ENCODE measurements around the gene WWOX.

The WWOX gene

DNA sequence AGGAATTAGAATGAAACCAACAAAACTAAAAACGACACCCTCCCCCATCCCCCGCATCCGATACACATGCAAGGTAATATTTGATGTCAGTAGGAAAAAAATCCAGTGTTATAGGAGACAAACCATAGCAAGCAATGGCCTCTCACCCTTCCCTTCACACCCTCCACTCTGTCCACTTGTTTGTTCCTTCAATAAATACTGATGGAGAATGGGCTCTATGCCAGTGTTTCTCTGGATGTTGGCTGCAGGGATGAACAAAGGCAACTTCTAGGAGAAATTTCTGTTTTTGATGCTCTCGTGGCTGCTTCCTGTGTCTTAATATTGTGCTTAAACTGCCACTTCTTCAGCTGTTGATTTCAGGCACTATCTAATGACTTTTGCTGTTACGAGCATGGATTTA is 98.8 kb downstream of the WWOX start:
- DNase-seq = no peak

GRCh38 chr16:78199325-78200022 is 100.0 kb downstream of the WWOX start:
- DNase-seq = no peak

DNA sequence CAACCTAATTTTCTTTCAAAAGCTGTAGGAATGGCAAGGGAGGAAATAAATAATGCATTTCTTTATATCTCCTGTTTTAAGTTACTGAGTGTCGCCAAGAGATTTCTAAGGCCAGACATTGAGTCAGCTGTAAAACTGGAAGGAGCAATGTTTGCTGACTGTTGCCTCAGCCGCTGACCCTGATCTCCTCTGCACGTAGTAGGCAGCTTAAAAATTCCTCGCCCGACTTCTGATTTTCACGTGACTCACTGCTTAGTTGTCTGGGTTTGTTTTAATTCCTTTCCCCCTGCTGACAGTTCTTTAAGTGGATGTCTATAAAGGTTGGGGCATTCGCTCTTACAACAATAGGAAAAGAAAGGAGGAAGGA is 100.6 kb downstream of the WWOX start:
- DNase-seq = no peak

DNA sequence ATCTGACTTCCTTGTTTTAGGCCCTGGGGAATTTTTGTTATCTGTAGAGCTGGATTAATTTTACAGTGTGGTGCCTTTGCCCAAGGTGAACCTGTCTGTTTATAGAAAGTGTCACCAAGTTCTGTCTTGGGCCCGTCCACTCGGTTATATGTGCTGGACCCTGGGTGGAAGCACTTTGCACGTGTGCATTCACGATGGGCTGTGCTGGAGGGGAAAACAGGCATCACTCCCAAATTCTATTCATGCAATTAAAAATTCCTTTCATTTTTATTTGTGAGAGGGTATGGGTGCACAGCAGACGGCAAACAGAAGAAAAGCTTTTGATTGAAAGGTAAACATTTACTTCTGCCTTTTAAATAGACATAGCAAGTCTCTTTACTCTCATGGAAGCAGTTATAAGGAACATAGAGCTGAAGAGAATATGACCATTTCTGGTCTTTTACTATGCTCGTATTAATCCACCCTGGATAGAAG is 101.2 kb downstream of the WWOX start:
- DNase-seq = no peak

DNA sequence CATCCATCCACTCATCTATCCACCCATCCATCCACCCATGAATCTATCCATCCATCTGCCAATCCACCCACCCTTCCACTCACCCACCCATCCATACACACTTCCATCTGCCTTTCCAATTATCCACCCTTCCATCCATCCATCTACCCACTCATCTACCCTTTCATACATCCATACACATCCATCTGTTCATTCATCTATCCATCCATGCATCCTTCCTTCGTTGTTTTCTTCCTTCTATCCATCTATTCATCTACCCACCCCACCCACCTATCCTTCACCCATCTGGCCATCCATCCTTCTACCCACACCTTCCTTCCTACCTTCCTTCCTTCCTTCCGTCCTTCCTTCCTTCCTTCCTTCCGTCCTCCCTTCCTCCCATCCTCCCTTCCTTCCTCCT is 106.1 kb downstream of the WWOX start:
- DNase-seq = no peak

DNA sequence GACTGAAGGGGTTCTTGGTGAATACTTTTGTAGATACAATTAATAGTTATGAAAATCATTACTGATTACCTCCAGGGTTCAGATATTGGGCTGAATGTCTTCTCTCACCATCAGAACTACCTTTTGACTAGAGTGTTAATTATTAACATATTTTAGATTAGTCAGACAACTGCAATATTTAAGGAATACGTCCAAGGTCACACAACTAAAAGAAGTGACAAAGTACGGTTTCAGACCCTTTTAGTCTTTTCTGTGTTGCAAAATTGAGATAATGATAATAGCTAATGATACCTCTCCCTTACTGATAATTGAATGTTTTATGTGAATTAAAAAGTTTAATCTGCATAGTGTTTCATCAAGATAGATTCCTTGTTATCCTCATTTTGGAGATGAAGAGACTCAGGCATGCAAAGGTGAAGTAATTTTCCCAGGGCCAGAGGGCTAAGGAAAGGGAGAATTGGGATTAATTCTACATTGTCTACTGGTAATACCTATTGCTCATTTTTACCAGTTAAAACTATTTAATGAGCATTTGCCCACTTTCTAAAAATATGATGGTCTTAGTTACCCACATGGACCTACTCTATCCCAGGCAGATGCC is 107.3 kb downstream of the WWOX start:
- no peak for DNase-seq

GRCh38 chr16:78209951-78210661 is 110.7 kb downstream of the WWOX start:
- DNase-seq = no peak

DNA sequence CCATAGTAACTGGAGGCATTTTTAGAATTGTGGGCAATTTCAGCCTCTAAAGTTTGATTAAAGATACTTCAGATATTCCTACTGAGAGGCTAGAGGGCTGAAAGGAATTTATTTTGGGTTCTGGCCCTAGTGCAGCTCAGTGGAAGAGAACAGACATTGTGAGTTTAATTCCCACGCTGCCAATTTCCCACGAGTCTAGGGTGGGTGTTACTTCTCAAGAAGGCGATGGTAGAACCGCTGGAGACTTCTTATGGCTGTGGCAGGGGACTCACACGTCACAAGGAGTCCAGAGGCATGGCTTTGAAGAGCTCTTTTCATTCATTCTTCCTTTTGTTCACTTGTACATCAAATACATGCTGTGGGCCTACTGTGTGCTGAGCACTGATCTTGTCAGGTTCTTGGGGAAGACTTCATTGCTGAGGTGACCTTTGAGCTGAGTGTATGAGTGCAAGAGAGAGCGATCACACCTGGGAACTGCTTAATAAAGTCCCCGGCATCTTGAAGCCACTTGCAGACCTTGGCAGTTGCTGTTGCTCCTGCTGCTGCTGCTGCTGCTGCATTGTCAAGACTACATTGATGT is 111.7 kb downstream of the WWOX start:
- no peak for DNase-seq

DNA sequence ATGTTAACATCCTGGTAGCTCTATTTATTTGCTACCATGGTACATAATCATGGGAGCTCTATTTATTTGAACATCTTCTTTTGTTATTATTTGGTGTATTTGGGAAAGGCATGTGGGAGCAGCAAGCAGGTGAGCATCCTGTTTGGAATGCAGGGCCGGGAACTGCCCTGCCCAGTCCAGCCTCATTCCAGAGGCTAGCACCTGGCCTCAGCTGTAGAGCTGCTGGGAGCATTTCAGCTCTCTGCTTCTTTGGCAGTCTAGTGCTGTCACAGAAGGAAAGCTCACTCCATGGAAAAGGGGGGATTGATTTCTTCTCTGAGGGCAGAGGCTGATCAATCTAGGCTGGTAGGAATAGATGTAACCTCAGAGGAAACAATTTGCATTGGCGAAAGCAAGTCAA is 112.5 kb downstream of the WWOX start:
- DNase-seq = no peak

DNA sequence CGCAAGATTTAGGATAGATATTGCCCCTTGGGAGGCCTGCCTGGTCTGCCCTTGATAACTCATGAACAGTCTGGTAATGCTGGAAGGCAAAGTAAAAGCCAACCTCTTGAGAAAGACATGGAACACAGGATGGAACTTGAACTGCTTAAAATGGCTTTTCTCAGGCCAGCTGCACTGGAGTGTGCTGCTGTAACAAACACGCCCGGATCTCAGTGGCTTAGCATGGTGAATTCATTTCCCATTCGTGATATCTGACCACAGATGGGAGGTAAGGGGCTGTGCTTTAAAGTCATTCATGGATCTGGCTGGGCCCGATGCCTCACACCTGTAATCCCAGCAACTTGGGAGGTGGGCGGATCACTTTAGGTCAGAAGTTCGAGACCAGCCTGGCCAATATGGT is 113.2 kb downstream of the WWOX start:
- DNase-seq = no peak

DNA sequence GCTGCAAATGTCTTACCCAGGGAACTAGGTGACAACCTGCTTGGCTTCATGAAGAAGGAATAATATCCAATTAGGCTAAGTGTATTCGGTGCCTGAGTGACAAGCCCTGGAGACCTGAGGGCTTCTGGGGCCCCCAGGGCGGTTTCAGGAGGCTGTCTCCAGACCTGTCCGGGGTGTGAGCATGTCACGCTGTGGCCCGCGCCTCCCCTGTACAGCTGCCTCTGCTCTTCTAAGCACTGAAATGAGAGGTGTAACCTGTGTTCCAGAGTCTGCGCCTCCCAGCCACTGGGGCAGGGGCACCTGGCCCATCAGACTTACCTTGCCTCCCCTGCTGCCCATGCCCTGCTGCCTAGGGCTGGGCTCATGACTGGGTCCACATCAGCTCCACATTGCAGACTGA is 114.3 kb downstream of the WWOX start:
- DNase-seq = no peak

GRCh38 chr16:78215222-78215621 is 115.8 kb downstream of the WWOX start:
- no peak for DNase-seq

DNA sequence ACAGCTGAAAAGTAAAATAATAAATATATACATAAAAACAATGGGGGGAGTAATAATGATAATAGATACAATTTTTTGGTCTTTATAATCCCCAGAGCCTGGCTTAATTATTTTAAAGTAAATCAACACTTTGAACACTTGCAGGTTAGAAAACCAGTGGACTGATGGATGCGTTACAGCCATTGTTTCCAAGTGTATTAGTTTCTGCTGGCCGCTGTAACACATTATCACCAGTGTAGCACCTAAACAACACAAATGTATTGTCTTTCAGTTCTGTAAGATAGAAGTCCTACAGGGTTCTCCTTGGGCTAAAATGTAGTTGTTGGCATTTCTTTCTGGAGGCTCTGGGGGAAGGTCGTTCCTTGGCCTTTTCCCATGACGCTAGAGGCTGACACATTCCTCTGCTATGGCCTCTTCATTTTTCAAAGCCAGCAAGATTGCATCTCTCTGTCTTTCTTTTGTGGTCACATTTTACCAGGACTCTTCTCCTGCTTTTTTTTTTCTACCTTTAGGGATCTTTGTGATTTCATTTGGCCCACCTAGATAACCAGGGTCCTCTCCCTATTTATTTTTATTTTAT is 116.8 kb downstream of the WWOX start:
- no peak for DNase-seq

DNA sequence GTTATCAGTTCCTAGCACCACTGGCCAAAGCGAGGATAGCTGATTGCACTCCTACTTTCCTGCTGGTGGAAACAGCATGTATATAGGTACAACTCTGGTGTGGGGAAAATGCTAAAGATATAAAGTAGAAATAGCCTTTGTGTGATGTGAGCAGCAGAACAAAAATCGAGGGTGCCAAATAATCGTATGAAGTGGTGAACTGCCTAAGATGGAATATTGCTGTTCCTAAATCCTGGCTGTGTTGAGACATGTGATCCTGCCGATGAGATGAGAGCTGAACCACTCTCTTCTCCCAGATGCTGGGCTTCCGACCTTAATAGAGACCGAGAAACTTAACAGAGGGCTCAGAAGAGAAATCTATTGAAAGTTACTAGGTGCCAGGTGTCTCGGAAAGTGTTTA is 117.8 kb downstream of the WWOX start:
- no peak for DNase-seq

DNA sequence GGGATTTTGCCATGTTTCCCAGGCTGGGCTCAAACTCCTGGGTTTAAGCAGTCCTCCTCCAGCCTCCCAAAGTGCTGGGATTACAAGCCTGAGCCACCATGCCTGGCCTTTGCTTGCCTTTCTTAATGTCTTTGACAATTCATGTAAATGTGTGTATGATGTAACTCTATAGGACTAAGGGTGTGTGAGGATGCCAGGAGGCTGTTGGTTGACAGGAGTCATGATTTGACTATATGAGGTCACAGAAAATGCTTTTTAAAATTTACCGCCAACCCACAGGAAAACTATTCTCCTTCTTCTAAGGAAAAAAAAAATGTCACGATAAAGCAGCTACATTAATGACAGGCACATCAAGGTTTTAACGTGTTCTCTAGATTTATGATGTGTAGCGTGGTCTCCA is 118.8 kb downstream of the WWOX start:
- no peak for DNase-seq

- DNase-seq = no peak
Measured at GRCh38 chr16:78218856-78219651, 119.6 kb downstream of the WWOX start.

- DNase-seq = no peak
Measured at GRCh38 chr16:78220571-78220970, 121.1 kb downstream of the WWOX start.

- DNase-seq = no peak
Measured at GRCh38 chr16:78221892-78222291, 122.4 kb downstream of the WWOX start.

GRCh38 chr16:78224342-78224741 is 124.9 kb downstream of the WWOX start:
- DNase-seq = no peak

GRCh38 chr16:78225919-78226318 is 126.5 kb downstream of the WWOX start:
- no peak for DNase-seq

- DNase-seq = no peak
Measured at GRCh38 chr16:78227855-78228254, 128.4 kb downstream of the WWOX start.

- DNase-seq = no peak
Measured at GRCh38 chr16:78228704-78229103, 129.2 kb downstream of the WWOX start.

- no peak for DNase-seq
Measured at GRCh38 chr16:78230832-78231231, 131.4 kb downstream of the WWOX start.

Measured in effector CD4-positive, alpha-beta T cell (primary cell).